HG03520 (cell line): ENCODE measurements around the gene ERC2.

ENCODE experiments used
- ATAC-seq: cut with Tn5 transposase; IDR thresholded peaks from one replicate; pipeline ENCODE4 v1.9.1; 2021; ENCODE audit warnings: mild to moderate bottlenecking, moderate library complexity; ENCODE audit not compliant: unreplicated experiment

The ERC2 gene

DNA sequence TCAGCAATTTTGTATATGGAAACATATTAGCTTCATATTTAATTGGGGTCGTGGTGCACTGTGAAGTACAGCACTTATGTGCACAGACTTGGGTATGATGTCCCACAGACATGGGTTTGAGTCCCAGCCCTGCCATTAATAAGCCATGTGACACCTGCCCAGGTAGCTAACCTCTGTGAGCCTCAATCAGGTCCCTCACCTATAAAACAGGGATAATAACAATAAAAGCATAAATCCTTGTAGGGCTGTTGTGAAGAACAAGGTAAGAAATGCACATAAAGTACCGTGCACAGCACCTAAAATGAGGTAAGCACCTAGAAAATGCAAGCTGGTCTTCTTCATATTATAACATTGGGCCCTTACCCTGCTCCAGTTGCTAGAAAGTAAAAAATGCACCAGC lies 807.6 kb downstream of the ERC2 start:
- no peak for ATAC-seq

- no peak for ATAC-seq
Observed at GRCh38 chr3:55659701-55660100, 808.6 kb downstream of the ERC2 start.

DNA sequence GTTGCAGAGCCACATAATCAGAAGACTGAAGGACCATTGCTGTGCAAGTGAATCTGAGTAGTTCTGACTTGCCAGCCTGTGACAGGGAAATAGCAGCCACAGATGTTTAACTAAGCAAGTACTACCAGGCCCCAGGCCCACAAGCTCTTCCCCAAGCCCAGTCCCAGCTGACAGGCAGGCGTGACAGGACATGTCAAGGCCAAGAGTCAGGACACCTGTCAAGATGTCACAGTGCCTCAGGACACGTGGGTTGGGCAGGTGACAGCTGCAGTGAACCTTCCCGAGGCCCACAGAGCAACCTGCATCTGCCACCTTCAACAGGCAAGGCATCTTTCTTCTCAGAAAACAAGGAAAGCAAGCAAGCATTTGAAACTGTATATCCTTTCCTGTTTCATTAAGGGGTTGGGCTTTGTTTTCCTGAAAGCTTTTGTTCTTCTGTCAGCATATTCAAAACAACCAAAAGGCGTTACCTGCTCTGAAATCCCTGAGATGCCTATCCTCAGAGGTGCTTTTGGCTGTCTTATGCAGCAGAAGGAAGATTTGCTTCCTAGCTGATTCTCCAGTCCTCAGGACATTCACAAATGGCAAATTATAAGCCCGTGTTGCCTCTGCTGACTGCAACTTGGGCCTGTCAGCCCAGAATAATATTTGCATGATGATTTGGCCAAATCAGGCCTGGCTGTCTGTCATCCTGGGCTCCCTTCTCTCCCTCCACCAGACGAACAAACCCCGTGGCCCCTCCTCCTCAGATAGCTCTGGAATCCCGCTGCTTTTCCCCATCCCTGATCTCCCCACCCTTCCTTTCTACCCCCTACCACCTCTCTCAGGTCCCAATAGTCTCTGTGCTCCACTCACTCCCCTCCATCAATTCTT lies 809.3 kb downstream of the ERC2 start:
- peak; percentile 36 for ATAC-seq

DNA sequence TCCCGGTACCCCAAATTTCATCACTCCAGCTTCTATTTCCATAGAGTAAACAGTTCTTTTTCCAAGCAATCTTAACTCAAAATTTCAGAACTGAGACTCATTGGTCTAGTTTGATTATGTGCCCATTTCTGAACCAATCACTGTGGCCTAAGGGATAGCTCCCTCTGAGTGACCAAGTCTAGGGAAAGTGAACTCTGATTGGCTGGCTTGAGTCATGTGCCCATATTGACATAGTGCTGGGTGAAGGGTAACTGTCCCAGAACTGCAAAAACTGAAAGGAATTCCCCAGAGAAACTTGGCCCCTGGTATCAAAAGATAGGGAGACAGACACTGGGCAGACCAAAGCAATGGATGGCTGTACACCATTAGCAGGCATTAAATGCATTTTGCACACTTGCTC lies 810.0 kb downstream of the ERC2 start:
- ATAC-seq: no peak

DNA sequence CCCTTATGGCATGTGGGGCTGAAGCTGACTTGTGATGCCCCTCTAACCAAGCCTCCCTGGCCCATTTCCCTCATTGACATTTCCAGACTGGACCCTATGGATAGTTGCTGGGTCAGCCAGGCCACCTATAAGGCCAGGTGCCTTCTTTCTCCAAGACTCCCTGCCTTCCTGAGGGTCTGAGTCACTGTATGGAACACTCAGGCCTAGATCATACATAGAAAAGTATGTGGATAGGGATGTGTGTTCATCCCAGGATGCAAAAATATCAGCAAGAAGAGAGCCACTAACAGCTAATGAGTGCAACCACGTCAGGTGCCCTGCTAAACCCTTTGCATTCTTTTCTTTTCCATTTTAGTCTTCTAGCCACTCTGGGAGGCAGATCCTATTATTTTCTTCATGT lies 812.7 kb downstream of the ERC2 start:
- ATAC-seq: no peak

- peak; percentile 80 for ATAC-seq
Observed at GRCh38 chr3:55654123-55654760, 814.0 kb downstream of the ERC2 start.

GRCh38 chr3:55651011-55651410 lies 817.3 kb downstream of the ERC2 start:
- no peak for ATAC-seq

GRCh38 chr3:55650011-55650410 lies 818.3 kb downstream of the ERC2 start:
- no peak for ATAC-seq

DNA sequence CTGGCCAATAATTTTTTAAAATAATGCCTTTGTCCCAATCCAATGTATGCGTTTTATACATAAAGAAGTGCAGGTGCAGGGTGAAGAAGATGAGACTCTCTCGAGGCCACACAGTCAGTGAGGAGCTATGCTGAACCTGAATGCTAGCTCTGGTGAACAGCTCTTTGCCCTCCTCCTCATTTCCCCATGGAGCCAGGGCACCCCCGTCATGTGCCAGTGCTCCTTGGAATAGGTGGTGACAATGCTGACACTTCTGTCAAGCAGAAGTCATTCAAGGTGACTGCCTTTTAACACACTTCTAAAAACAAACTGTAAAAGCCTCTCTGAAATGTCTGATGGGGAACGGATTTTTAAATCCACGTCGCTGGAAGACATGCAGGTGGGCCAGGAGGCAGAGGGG lies 818.7 kb downstream of the ERC2 start:
- no peak for ATAC-seq

DNA sequence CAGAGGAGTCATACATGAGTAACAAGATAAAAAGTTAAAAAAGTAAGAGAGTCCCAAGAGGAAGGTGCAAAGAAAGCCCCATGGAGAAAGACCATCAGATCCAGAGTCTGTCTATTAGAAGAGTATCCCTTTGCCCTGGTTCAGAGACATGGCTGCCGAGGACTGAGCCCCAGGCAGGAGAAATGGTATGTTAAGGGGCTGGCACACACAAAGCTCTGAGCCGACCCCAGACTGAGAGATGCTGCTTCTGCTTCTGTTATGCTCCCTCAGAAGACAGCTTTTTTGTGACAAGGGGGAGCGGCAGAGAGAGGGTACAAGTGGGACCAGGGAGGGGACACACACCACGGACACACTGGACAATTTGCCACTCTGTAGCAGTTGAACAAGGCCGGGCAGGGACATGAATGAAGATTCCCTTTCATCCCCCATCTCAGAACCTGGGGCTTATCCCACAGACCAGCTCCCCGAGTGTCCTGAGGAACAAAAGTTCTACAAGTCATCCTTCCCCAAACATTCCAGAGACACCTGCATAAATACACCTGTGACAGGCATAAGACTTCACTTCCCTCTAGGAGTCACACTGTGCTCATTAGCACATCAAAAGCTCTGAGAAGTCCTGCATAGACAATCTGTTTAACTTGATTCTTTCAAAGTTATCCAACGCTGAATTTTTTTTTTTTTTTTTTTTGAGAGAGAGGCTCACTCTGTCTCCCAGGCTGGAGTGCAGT lies 819.5 kb downstream of the ERC2 start:
- no peak for ATAC-seq

DNA sequence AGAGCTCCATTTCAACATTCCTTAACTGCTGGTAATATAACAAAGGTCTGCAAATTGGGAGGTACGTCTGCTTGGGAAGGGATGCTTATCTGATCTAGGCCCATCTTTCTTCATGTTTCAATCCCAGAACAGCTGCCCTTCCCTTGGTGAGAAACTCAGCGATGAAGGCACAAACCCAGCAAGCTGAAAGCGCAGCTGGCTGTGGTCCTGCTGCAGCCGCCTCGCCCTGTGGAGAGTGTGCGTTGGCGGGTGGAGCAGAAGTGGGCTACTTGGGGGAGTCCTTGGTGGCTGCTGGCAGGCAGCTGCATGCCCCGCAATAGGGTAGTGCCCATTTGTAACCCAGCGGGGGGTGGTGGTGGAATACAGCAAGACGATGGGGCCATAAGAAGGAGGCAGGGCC lies 820.6 kb downstream of the ERC2 start:
- ATAC-seq: no peak

- no peak for ATAC-seq
Observed at GRCh38 chr3:55647063-55647462, 821.2 kb downstream of the ERC2 start.

DNA sequence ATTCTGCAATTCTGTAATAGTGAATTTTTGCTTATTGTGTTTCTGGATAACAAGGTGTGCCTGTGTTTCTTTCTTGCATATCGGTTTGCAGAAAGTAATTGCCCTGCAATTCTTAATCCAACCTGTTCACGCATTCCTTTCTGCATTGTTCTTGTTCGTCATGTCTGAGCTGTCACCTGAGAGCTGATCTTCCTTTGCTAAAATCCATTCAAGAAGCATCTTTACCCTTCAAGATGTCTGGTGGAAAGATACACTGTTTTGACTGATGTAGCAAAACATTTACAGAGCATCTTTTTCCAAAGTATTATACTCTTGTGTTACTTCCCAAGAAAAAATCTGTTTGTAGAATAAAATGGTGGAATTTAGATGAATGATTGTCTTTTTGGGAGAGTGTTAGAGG lies 822.1 kb downstream of the ERC2 start:
- ATAC-seq: no peak

- ATAC-seq: no peak
Observed at GRCh38 chr3:55645422-55645821, 822.8 kb downstream of the ERC2 start.

DNA sequence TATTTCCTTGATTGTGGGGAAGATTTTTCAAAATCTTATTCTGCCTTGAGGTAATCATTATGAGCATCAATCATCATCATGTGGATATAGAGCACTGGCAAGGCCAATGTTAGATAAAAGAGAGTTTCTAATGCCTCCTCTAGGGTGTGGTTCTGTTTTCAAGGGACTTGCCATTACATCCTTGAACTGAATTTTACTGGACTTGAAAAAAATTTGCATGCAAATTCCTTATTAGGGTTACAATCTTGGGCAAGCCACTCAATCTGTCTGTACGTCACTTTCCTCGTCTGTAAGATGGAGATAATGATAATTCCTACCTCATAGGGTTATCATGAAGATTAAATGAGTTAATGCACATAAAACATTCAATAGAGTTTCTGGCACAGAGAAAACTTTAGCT lies 825.0 kb downstream of the ERC2 start:
- ATAC-seq: no peak

DNA sequence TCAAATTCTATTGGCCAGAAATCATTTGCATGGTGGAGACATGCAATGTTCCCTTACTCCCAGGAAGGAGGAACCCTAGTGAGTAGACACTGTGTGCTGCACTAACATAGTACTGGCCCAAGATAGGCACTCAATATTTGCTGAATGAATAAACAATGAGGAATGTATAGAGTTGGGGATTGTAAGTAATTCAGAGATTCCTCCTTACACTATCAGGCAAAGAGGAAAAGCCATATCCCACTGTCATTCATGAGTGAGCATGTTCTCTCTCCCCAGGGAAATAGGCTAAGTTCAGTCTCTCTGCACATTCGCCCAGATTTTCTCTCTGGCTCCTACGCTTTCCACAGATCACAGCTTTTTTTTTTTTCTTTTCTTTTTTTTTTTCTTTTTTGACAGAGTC lies 826.3 kb downstream of the ERC2 start:
- ATAC-seq: no peak

- ATAC-seq: no peak
Observed at GRCh38 chr3:55639896-55640765, 828.1 kb downstream of the ERC2 start.

DNA sequence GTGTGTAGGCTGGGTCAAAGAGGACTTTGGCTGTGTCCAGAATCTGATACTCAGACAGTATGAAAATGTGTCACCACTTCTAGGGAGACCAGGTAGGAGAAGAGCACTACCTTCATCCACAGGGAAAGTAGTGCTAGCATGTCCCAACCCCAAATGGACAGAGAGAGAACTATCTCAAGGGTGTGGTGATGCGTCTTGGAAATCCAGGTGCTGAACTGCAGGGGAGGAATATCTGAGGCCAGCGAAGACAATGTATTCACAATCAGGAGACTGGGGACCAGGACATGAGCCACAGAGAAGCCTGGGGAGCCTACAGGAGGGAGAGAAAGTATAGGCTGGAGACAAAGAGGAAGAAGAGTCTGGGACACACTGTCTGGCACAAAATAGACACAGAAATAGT lies 829.1 kb downstream of the ERC2 start:
- ATAC-seq: no peak

DNA sequence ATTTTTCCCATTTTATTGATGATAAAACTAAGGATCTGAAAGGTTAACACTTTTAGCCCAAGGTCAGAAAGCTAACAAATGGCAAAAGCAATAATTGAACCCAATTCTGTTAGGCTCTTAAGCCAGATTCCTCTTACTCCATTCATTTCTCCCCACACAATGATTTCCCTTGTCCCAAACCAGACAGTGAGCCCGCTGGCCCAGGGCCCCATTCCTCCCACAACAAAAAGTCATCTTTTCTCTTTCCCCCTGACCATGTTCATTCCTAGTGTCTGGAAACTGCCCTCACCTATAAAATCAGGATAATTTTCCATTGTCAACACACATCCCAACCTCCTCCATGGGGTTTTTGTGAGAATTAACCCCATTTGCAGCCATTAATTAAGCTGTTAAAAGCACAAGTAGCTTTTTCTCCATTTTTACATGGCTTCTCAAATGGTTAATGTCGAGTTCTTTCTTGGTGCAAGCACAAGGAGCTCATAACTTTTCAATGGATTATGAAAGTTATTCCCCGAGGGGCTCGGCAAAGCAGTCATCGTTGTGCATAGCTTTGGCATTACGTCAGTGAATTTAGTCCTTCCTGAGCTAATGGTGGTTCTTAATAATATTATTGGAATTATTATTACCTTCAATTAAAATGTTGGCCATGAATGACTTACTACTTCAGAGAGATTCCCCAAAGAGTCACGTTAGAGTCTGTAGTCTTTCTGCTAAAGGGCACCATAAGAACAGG lies 830.2 kb downstream of the ERC2 start:
- ATAC-seq: no peak
